GM23338 (cell line): ENCODE measurements around the gene RMDN3. TPM values are rescaled to one million over a fixed set of nuclear protein-coding genes. Genes with fewer than 3 reads are reported as not detected.

Experiments used
- ATAC-seq: fragments of 200-7000 bp; cut with Tn5 transposase; 3 replicates; pipeline ENCODE4 v1.9.1; 2020
- DNase-seq: peaks from one replicate; pipeline ENCODE4 v3.0.0-alpha.2; 2015; ENCODE audit warnings: low spot score
- H2AFZ ChIP-seq: fragments of 200-600 bp; sonication (generic); 2 replicates; pipeline ENCODE4 v1.8.0; 2016; ENCODE audit warnings: antibody characterized with exemption, mild to moderate bottlenecking, moderate library complexity
- H3F3A ChIP-seq: fragments of 200-600 bp; sonication (generic); replicated peaks from 2 replicates; pipeline ENCODE4 v1.8.0; 2017; ENCODE audit warnings: antibody characterized with exemption, mixed run types, low read depth
- H3K27ac ChIP-seq: fragments of 200-600 bp; sonication (generic); 2 replicates; pipeline ENCODE4 v1.6.1; 2016; ENCODE audit warnings: low read depth
- H3K27me3 ChIP-seq: fragments of 200-600 bp; sonication (generic); 2 replicates; pipeline ENCODE4 v1.8.0; 2016; ENCODE audit warnings: mild to moderate bottlenecking, mixed run types, moderate library complexity; ENCODE audit not compliant: insufficient read depth
- H3K36me3 ChIP-seq: fragments of 200-600 bp; sonication (generic); 2 replicates; pipeline ENCODE4 v1.8.0; 2016; ENCODE audit warnings: mild to moderate bottlenecking; ENCODE audit not compliant: insufficient read depth
- H3K4me1 ChIP-seq: fragments of 200-600 bp; sonication (generic); 2 replicates; pipeline ENCODE4 v1.8.0; 2016; ENCODE audit warnings: mild to moderate bottlenecking, moderate library complexity; ENCODE audit not compliant: insufficient read depth
- H3K4me2 ChIP-seq: fragments of 200-600 bp; sonication (generic); 2 replicates; pipeline ENCODE4 v1.7.1; 2017; ENCODE audit warnings: mixed run types
- H3K4me3 ChIP-seq: fragments of 200-600 bp; sonication (generic); 2 replicates; pipeline ENCODE4 v1.6.1; 2016; ENCODE audit warnings: mixed run types
- H3K79me2 ChIP-seq: fragments of 200-600 bp; sonication (generic); replicated peaks from 2 replicates; pipeline ENCODE4 v1.8.0; 2017; ENCODE audit warnings: mild to moderate bottlenecking; ENCODE audit not compliant: insufficient read depth
- H3K9me2 ChIP-seq: fragments of 200-600 bp; sonication (generic); 2 replicates; pipeline ENCODE4 v1.8.0; 2017; ENCODE audit not compliant: insufficient read depth
- H4K20me1 ChIP-seq: fragments of 200-600 bp; sonication (generic); replicated peaks from 2 replicates; pipeline ENCODE4 v1.8.0; 2017; ENCODE audit warnings: mild to moderate bottlenecking; ENCODE audit not compliant: insufficient read depth
- H3K27ac Mint-ChIP-seq: 2 replicates; pipeline ENCODE4 v1.8.0; 2020; ENCODE audit warnings: inconsistent platforms, mild to moderate bottlenecking, moderate library complexity, mixed read lengths
- H3K27me3 Mint-ChIP-seq: 3 replicates; pipeline ENCODE4 v1.8.0; 2022; ENCODE audit warnings: low read depth, mild to moderate bottlenecking, moderate library complexity, mixed read lengths, inconsistent platforms; ENCODE audit not compliant: insufficient read depth, poor library complexity
- H3K36me3 Mint-ChIP-seq: 3 replicates; pipeline ENCODE4 v1.8.0; 2021; ENCODE audit warnings: low read depth, mild to moderate bottlenecking, inconsistent platforms, moderate library complexity, mixed read lengths
- H3K4me1 Mint-ChIP-seq: 3 replicates; pipeline ENCODE4 v1.8.0; 2020; ENCODE audit warnings: mild to moderate bottlenecking, inconsistent platforms, mixed read lengths
- H3K4me3 Mint-ChIP-seq: 3 replicates; pipeline ENCODE4 v1.8.0; 2021; ENCODE audit warnings: moderate library complexity, mild to moderate bottlenecking, inconsistent platforms, mixed read lengths
- H3K9me3 Mint-ChIP-seq: 3 replicates; pipeline ENCODE4 v1.8.0; 2020; ENCODE audit warnings: moderate library complexity, mild to moderate bottlenecking, inconsistent platforms, mixed read lengths
- CREB1 ChIP-seq: fragments of 250-450 bp; sonication (Bioruptor Pico); IDR thresholded peaks from 2 replicates; pipeline ENCODE4 v1.5.0; 2020; ENCODE audit warnings: low read depth, mild to moderate bottlenecking, moderate library complexity
- CTCF ChIP-seq, 2 experiments: fragments of 200-600 bp in 1 of 2; sonication (generic) in 1 of 2; conservative IDR thresholded peaks; 2 replicates each; pipeline versions ENCODE4 v1.5.1 to v1.6.1; 2016 to 2017; ENCODE audit warnings: antibody characterized with exemption in 2 of 2, low read depth in 2 of 2, mild to moderate bottlenecking in 2 of 2, moderate library complexity in 1 of 2
- EZH2 ChIP-seq: fragments of 200-600 bp; sonication (generic); IDR thresholded peaks from one replicate; pipeline ENCODE4 v1.8.0; 2017; ENCODE audit warnings: antibody characterized with exemption, mild to moderate bottlenecking, low read depth; ENCODE audit not compliant: unreplicated experiment
- JUNB ChIP-seq: IDR thresholded peaks from one replicate; pipeline ENCODE4 v1.6.1; 2016; ENCODE audit warnings: antibody characterized with exemption; ENCODE audit not compliant: unreplicated experiment
- NANOG ChIP-seq: IDR thresholded peaks from 2 replicates; pipeline ENCODE4 v1.6.1; 2016; ENCODE audit warnings: antibody characterized with exemption, borderline replicate concordance
- POLR2AphosphoS5 ChIP-seq: IDR thresholded peaks from 2 replicates; pipeline ENCODE4 v1.6.1; 2016; ENCODE audit warnings: antibody characterized with exemption, low read depth
- REST ChIP-seq: IDR thresholded peaks from one replicate; pipeline ENCODE4 v1.6.1; 2018; ENCODE audit warnings: antibody characterized with exemption; ENCODE audit not compliant: unreplicated experiment
- ZNF114 ChIP-seq: fragments of 250-450 bp; sonication (Bioruptor Pico); IDR thresholded peaks from 2 replicates; pipeline ENCODE4 v1.5.0; 2020; ENCODE audit warnings: mild to moderate bottlenecking, moderate library complexity
- ZNF331 ChIP-seq: fragments of 250-450 bp; sonication (Bioruptor Pico); IDR thresholded peaks from 2 replicates; pipeline ENCODE4 v1.5.0; 2020; ENCODE audit warnings: low read depth, mild to moderate bottlenecking, moderate library complexity
- ZNF462 ChIP-seq: fragments of 250-450 bp; sonication (Bioruptor Pico); IDR thresholded peaks from 2 replicates; pipeline ENCODE4 v1.5.0; 2020; ENCODE audit warnings: mild to moderate bottlenecking, moderate library complexity
- polyA plus RNA-seq: library from polyadenylated mRNA; unstranded; fragments of >200 nt; fragmentation: Nextera tagmentation; extraction: Ambion mirVana; gene quantifications from 2 replicates; pipeline ENCODE4 v1.2.1, GENCODE V29; 2016
- total RNA-seq: library from RNA; depleted of rRNA; stranded (reverse); fragments of >200 nt; shearing (Covaris generic); gene quantifications from 2 replicates; pipeline ENCODE4 v1.2.3, GENCODE V29; 2014

RMDN3 gene
- total and polyA plus RNA-seq, 2 experiments from 2014 or later, result 15.6 to 17.0 TPM

GRCh38 chr15:40693904-40694687 lies 61.0 kb downstream of the RMDN3 start:
- H3K9me2 ChIP-seq, result no peaks in the 10 kb centered on the region
- H3K27me3 ChIP-seq, result no peaks in the 10 kb centered on the region
- peaks cover 35% of the 10 kb centered on the region for H3K79me2 ChIP-seq
- TF ChIP-seq NANOG (no peak), REST (no peak), CTCF (conservative IDR thresholded peaks at IDR 0.05; ENCODE audit: low read depth in 2 of 2) (no peak), ZNF331 (CRISPR knock-in tag) (no peak), CREB1 (CRISPR knock-in tag) (no peak), EZH2 (no peak), POLR2AphosphoS5 (no peak), JUNB (no peak), ZNF114 (CRISPR knock-in tag) (no peak), ZNF462 (CRISPR knock-in tag) (no peak)
- Mint-ChIP-seq H3K9me3 (no peaks in the 10 kb centered on the region), H3K27ac (peak overlapping the region; percentile 97), H3K36me3 (peaks cover 23% of the 10 kb centered on the region), H3K4me3 (peak overlapping the region; percentile 100), H3K27me3 (peaks cover 15% of the 10 kb centered on the region), H3K4me1 (peaks cover 14% of the 10 kb centered on the region)
- peaks cover 15% of the 10 kb centered on the region for H3F3A ChIP-seq
- peak overlapping the region; percentile 99 for H2AFZ ChIP-seq
- H3K36me3 ChIP-seq, result peaks cover 8% of the 10 kb centered on the region; the same call in 1 of the 2 replicates
- H4K20me1 ChIP-seq, result no peaks in the 10 kb centered on the region
- no peak for DNase-seq
- H3K4me2 ChIP-seq, result peak overlapping the region; percentile 99
- H3K4me3 ChIP-seq, result peak overlapping the region; percentile 99
- ATAC-seq, result no peak
- H3K4me1 ChIP-seq, result peaks cover 7% of the 10 kb centered on the region; the same call in 1 of the 2 replicates
- H3K27ac ChIP-seq, result peak overlapping the region; percentile 98
